SHP77 treated with DMSO at 0.1 percent for 48 hours (cell line): Measurements from ENCODE around the gene TANC1.

Experiments used
- DNase-seq: peaks from one replicate; lab custom pipeline; 2025; lab: John Stamatoyannopoulos, UW

Gene TANC1

GRCh38 chr2:158962074-158962473, 6.4 kb upstream of the TANC1 start:
- no peak for DNase-seq

GRCh38 chr2:158963071-158963470, 5.4 kb upstream of the TANC1 start:
- DNase-seq, result no peak

GRCh38 chr2:158965107-158965506, 3.3 kb upstream of the TANC1 start:
- peak; percentile 50 for DNase-seq

GRCh38 chr2:158965641-158966040, 2.8 kb upstream of the TANC1 start:
- no peak for DNase-seq

- DNase-seq, result no peak
These were observed 2.1 kb upstream of the TANC1 start for GRCh38 chr2:158966312-158966711.

DNA sequence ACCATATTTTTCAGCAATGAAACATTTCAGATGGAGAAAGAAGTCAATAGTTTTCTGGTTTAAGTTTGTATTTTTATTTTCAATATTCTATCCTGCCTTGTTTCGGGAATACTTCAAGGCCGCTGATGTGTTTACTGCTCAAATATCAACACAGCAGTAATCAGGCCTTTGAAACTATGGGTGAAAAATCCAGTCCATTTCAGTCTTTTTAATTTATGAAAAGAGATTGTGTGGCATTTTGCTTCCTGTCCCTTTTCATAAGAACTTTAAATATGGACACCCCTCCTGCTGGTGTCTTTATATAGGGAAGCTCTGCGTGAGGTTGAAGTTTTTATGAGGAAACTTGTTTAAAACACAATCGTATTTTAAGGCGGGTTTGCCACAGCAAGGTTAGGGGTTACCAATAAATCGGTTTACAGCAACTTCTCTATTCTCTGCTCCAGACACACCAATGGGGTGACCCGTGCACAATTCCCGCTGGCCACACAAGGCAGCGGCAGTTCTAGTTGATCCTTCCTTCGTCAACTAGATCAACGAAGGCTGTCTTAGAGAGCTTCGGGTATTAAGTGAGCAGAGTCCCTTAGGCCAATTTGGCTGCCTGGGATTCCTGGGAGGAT, 1.2 kb upstream of the TANC1 start:
- peak; percentile 40 for DNase-seq

- DNase-seq, result no peak
These were observed 577 bp upstream of the TANC1 start for GRCh38 chr2:158967731-158968395.

GRCh38 chr2:158969162-158969714, 798 bp downstream of the TANC1 start:
- no peak for DNase-seq

DNA sequence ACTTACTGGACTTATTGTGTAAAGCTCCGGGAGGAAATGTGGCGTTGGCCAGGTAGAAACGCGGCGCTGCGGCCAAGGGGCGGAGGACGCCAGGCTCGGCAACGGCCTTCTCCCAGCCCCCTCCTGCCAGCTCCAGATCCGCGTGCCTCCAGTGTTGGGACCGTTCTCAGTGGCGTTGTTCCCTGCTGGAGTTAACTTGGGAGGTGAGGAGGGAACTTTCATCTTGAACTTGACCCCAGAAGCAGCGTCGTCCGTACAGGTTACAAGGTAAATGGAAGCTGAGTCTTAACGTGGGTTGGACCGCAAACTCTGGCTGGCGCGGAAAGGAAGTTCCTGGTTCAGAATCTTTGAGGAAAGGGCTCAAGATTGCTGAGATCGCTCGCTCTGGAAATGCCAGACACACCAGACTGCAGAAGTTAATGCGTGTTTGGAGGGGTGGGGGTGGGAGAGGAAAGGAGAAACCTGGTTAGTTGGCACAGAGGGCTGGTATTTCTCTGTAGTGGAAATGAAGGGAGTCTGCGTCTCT, 1.3 kb downstream of the TANC1 start:
- DNase-seq, result no peak

DNA sequence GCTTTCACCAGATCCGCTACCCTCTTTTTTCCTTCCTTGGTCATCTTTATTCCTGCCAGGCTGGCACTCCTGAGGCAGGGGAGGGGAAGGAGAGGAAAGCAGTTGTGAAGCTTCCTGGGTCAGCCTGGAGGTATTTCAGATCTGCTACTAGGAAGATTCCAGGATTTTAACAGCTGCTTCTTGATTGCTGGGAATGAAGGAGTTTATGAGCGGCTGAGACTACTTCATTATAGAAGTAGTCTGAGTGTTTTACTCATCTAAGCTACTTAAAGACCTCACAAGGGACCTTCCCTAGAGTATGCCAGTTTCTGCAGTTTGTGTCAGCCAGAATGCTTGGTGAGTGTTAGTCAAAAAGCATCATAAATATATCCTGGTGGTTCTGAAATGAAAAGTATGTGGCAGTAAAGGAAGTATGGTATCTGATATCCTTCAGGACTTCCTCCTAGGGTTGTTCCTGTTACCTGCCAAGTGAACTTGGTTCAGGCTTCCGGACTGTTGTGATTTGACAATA, 1.9 kb downstream of the TANC1 start:
- DNase-seq, result no peak

DNA sequence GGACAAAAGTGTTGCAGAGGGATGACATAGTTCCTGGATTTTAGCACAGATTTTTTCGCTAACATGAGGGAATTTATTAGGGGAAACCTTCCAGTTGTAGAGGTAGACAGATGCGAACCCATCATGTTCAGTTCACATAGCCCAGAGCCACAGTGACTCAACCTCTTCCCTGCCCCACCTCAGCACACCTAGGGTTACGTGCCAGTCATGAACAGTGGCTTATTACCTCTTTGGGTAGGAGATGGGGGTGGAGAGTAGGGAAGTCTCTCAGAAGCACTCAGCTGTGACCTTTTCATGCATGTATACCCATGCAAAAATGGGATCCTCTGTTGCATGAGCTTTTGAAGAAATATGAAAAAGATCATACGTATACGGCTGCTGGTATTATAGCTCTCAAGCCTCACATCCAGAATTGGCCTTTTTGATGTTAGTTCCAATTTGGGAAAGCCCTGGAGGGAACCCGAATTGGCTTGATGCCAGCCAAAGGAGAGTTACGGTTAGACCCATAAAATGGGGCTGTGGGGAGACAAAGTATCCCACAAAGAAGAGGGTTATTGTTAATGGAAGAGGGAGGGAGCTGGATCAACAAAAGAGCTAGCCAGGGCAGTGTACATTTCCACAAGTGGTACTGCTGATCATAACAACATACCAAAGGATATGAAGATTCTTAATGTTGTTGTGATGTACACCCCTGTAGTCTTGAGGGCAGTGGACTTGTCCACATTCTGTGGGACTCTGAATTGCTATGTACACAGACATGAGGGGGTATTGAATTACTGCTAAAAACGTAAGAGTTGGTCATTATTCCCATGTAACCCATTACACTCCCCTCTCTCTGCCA, 4.9 kb downstream of the TANC1 start:
- DNase-seq, result peak; percentile 59

DNA sequence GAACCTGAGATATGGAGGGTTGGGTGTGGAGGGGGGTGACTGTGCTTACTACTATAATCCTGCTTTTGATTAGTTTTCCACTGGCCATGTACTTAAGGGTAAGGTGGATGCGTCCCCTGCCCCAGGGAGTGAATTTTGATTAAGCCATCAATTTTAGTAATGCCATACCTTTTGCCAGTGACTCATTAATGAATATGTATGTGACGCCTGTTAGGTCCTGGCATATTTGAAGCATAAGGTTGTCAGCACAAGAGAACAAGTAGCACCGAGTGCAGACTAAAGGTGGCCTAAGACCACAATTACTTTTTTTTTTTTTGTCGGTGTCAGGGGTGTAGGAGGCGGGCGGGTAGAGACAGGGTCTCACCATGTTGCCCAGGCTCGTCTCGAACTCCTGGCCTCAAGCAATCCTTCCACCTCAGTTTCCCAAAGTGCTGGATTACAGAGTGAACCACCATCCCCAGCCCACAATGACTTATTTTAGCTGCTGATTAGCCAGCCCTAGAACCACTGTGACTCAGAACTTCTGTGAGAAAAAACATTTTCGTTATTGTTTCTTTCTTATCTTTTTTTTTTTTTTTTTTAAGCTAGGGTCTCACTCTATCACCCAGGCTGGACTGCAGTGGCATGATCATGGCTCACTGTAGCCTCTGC, 7.0 kb downstream of the TANC1 start:
- no peak for DNase-seq

DNA sequence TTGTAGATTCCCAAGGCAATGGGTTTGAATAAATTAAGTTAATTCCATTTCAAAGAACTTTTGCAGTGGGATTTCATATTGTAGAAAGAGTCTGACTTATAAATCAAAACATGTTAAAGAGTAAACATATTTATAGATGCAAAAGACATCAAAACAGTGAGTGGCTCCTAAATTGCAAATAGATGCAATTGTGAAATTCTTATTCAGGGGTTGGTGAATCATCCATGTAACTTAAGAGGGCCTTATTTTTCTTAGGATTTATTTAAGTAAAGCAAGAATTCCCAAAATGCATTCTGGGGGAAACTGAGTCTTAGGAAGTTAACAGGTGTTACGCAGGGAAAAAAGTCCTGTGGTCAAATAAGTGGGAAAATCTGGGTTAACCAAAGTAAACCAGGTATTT, 11.3 kb downstream of the TANC1 start:
- DNase-seq, result no peak

DNA sequence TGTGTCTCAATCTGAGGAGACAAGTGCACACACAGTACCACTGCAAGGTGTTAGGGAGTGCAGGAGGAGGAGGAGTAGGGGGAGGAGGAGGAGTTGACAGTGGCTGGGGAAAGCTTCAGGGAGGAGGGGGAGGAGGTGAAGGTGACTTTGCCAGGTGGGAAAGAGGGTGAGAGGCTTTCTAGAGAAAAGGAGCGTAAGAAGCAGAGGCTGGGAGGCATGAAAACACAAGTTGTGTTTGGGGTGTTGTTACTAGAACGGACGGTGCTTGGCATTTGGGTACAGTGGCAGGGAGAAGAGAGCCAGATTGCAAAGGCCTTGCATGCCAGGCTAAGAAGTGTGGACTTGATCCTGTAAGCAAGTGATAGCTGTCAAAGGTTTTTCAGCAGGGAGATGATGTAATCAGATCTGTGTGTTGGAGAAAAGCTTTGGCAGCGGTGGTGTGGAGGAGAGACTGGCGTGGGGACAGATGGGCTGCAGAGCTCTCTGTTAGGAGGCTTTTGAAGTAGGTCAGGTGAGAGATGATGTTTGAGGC, 16.2 kb downstream of the TANC1 start:
- no peak for DNase-seq

DNA sequence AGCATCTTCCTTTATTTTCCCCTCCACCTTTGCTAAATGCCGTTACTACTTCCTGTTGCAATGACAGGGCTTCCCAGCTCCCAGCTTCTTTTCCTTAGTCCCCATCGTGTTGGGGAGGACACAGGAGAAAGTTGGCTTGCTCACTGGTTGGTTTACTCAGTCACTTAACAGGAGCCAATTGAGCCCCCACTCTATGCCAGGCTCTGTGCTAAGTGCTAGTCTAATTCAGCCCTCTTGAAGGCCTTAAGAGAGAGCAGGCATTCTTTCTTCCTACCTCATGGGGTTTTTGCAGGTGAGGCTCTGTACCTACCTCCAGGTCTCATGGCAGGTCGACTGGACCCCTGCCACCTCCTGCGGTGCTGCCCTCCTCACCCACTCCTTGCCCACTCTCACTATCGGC, 20.1 kb downstream of the TANC1 start:
- DNase-seq, result no peak

DNA sequence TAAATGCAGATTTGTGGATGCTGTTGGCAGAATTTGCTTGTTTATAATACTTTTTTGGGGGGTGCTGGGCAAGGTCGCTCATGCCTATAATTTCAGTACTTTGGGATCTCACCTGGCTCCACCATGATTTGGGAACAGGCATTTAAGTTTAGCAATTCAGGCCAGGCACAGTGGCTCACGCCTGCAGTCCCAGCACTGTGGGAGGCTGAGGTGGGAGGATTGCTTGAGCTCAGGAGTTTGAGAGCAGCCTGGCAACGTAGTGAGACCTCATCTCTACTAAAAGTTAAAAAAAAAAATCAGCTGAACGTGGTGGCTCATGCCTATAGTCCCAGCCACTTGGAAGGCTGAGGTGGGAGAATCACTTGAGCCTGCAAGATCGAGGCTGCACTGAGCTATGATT, 20.7 kb downstream of the TANC1 start:
- DNase-seq, result no peak

DNA sequence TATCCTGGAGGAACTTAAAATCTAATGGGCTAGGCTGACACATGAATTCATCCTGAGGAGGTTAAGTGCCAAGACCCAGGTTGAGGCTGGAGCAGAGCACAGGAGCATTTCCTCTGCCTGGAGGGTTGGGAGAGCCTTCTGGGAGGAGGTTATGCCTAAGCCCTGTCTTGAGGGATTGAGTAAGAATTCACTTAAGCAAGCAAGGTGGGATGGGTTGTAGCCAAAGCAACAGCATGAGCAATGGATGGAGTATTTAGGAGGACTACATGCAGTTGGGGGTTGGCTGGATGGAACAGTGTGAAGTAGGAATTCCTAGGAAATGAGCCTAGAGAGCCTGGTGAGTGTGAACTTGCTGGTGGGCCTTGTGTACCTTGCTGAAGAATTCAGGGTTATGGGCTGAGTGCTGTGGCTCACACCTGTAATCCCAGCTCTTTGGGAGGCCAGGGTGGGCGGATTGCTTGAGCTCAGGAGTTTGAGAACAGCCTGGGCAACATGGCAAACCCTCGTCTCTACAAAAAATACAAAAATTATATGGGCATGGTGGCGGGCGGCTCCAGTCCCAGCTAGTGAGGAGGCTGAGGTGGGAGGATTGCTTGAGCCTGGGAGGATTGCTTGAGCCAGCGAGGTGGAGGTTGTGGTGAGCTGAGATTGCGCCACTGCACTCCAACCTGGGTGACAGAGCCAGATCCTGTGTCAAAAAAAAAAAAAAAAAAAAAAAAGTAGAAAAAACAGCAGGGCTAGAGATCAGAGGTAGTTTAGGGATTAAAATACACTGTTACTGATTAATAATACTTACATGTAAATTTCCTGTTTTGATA, 22.2 kb downstream of the TANC1 start:
- no peak for DNase-seq

DNA sequence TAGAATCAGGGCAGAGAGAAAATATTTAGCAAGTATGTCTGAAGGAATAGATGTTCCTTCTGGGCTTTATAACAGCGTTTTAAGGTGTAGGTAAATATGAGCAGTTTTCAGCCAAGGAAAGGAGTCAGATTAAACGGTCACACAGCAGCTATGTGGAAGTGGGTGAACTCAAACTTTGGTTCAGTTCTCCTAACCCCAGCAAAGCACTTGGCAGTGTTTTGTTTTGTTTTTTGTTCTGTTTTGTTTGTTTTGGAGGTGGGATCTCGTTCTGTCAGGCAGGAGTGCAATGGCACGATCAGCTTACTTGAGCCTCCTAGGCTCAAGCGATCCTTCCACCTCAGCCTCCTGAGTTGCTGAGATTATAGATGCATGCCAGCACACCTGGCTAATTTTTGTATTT, 24.6 kb downstream of the TANC1 start:
- no peak for DNase-seq

DNA sequence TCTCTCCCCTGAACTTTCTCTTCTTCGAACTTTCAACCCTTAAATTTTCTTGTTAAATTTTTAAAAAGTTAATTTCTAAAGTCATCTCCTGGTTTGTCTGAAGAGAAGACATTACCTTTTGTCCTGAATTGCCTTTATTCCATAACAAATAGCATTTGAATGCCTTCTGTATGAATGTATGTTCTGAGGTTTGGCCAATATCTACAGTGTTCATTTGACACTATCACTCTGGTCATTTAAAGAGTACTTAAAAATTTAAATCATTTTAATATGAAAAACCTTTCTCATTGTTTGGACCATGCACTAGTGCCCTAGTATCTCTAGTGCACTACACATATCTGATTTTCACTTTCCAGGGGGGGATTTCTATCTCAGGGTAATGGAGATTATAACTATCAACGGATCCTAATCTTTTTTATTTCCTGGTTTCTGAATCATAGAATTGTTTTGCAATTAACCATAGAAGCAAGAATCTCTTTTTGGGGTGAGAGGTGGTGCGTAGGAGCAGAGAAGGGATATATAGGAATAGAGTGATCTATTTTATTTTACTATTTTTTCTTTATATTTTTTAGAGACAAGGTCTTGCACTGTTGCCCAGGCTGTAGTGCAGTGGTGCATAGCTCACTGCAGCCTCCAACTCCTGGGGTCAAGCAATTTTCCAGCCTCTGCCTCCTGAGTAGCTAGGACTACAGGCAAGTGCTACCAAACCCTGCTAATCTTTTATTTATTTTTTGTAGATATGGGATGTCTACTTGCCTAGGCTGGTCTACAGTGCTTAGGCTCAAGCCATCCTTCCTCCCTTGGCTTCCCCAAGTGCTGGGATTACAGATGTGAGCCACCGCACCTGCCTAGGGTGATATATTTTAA, 25.5 kb downstream of the TANC1 start:
- DNase-seq, result no peak
